ENCODE results near the gene SLC9A5. TPM values are rescaled to one million over a fixed set of nuclear protein-coding genes. Genes with fewer than 3 reads are reported as not detected.
A peak's percentile ranks its signal among the peaks of the same experiment; 100 is the strongest.

SLC9A5 gene
- polyA plus RNA-seq, 2 of the 4 experiments (the other 2 are of a cell fraction): 0.83 to 2.5 TPM

GRCh38 chr16:67312719-67313118 lies 63.9 kb downstream of the SLC9A5 start:
- peaks cover 21% of the 10 kb centered on the region for H3K4me1 ChIP-seq
- H3K27ac ChIP-seq: peak overlapping the region in 1 of 2 experiments; percentile 61; a peak in 4 of 6 replicates
- no peak for DNase-seq (ENCODE audit: low read depth in 1 of 2, low spot score in 1 of 2)
- ChIA-PET CTCF (interaction anchor here (0.8 to 7.0 kb wide), 4 partner anchors 14 to 114 kb away, joined by 3 to 49 read pairs (median 4); partner anchors contain the start of genes KCTD19, LRRC36 and ZDHHC1), POLR2A (interaction anchor here (1.4 kb wide), 1 partner anchor 29 kb away, joined by 4 read pairs; no protein-coding TSS in a partner anchor)
- TF ChIP-seq NFE2L2 (conservative IDR thresholded peaks at IDR 0.05; ENCODE audit: low read length): no peak
- no peaks in the 10 kb centered on the region for H3K9me3 ChIP-seq
- ATAC-seq: no peak
- FAIRE-seq: no peak
- H3K4me2 ChIP-seq: peak overlapping the region; percentile 49; the same call in 1 of the 3 replicates
- no peak overlapping the region for H3K4me3 ChIP-seq

DNA sequence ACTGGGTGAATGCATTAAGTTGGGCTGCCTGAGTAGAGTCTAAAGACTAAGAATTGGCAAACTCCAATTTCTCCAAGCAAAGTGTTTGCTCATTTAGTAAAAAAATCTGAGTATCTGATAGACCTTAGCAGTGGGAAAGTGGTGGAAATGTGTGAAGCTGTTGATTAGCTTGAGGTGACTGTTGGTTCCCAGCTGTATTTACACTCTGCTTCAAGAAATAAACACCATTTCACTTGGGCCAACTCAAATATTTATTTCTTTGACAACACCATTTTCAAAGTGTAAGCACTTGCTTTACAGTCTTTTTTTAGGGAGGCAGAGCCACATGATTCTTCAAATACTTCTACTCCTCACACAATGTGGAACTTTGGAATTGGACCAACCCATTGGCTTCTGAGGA lies 69.1 kb downstream of the SLC9A5 start:
- no peak for ATAC-seq
- CTCF ChIA-PET: interaction anchor here (1.2 to 1.5 kb wide), 3 partner anchors 9 to 59 kb away, joined by 3 to 6 read pairs (median 3); partner anchors contain the start of genes KCTD19 and LRRC36
- TF ChIP-seq EHF (CRISPR knock-in tag; IDR thresholded peaks at IDR 0.05) (no peak), E2F6 (IDR thresholded peaks at IDR 0.05; ENCODE audit: borderline replicate concordance, low read depth) (no peak), CBX8 (IDR thresholded peaks at IDR 0.05) (no peak), FOSL2 (IDR thresholded peaks at IDR 0.05) (no peak), FOSL2 (CRISPR knock-in tag; IDR thresholded peaks at IDR 0.05) (no peak), HEYL (CRISPR knock-in tag; IDR thresholded peaks at IDR 0.05) (no peak)

More for the DNA sequence above, 69.1 kb downstream of the SLC9A5 start:
- no peak for FAIRE-seq
- no peak for DNase-seq (ENCODE audit: low read depth in 1 of 2, low spot score in 1 of 2)
- H3K4me1 ChIP-seq: peaks cover 2% of the 10 kb centered on the region; the same call in 1 of the 3 replicates
- POLR2A ChIA-PET: no interaction called here
- H3K27ac ChIP-seq: no peak overlapping the region
- no peak overlapping the region for H3K4me2 ChIP-seq
- no peaks in the 10 kb centered on the region for H3K9me3 ChIP-seq
- H3K4me3 ChIP-seq: no peak overlapping the region

Small RNAs within 50 kb of the gene (small RNA-seq; reads per million reads assigned to genes)
- gene MIR328: 0 to 6.3 (median 2.0) reads per million in 6 experiments

Other genes starting within 250 kb of the SLC9A5 start
- 35.9 and 61.3 TPM in 2 replicates for gene CBFB, start 219.8 kb upstream of the SLC9A5 start, polyA plus RNA-seq (2011; rRNA removed)
- gene CBFB, start 219.8 kb upstream of the SLC9A5 start, polyA plus RNA-seq (2017; fragmentation: RNase III; extraction: RNeasy Plus Mini Kit Qiagen cat#74134 plus additional on column Dnase treatment): 26.0 to 29.3 TPM (median 27.7 TPM) in 3 replicates
- 37.6 and 48.6 TPM in 2 replicates for gene PHAF1, start 139.0 kb upstream of the SLC9A5 start, polyA plus RNA-seq (2011; rRNA removed)
- gene PHAF1, start 139.0 kb upstream of the SLC9A5 start, polyA plus RNA-seq (2017; fragmentation: RNase III; extraction: RNeasy Plus Mini Kit Qiagen cat#74134 plus additional on column Dnase treatment): 20.7 to 21.6 TPM (median 20.9 TPM) in 3 replicates
- 6.8 and 8.5 TPM in 2 replicates for gene B3GNT9, start 98.0 kb upstream of the SLC9A5 start, polyA plus RNA-seq (2011; rRNA removed)
- 6.7 to 9.3 TPM (median 9.0 TPM) in 3 replicates for gene B3GNT9, start 98.0 kb upstream of the SLC9A5 start, polyA plus RNA-seq (2017; fragmentation: RNase III; extraction: RNeasy Plus Mini Kit Qiagen cat#74134 plus additional on column Dnase treatment)
- 7.8 and 9.1 TPM in 2 replicates for gene TRADD, start 89.1 kb upstream of the SLC9A5 start, polyA plus RNA-seq (2011; rRNA removed)
- 13.2 to 15.2 TPM (median 15.2 TPM) in 3 replicates for gene TRADD, start 89.1 kb upstream of the SLC9A5 start, polyA plus RNA-seq (2017; fragmentation: RNase III; extraction: RNeasy Plus Mini Kit Qiagen cat#74134 plus additional on column Dnase treatment)
- gene FBXL8, start 89.0 kb upstream of the SLC9A5 start, polyA plus RNA-seq (2011; rRNA removed): 5.4 and 5.6 TPM in 2 replicates
- 12.5 to 14.4 TPM (median 13.1 TPM) in 3 replicates for gene FBXL8, start 89.0 kb upstream of the SLC9A5 start, polyA plus RNA-seq (2017; fragmentation: RNase III; extraction: RNeasy Plus Mini Kit Qiagen cat#74134 plus additional on column Dnase treatment)
- gene HSF4, start 84.2 kb upstream of the SLC9A5 start, polyA plus RNA-seq (2011; rRNA removed): 8.3 and 11.7 TPM in 2 replicates
- 15.3 to 22.0 TPM (median 18.9 TPM) in 3 replicates for gene HSF4, start 84.2 kb upstream of the SLC9A5 start, polyA plus RNA-seq (2017; fragmentation: RNase III; extraction: RNeasy Plus Mini Kit Qiagen cat#74134 plus additional on column Dnase treatment)
- gene NOL3, start 78.4 kb upstream of the SLC9A5 start, polyA plus RNA-seq (2011; rRNA removed): 22.6 and 24.4 TPM in 2 replicates
- 38.5 to 41.3 TPM (median 39.1 TPM) in 3 replicates for gene NOL3, start 78.4 kb upstream of the SLC9A5 start, polyA plus RNA-seq (2017; fragmentation: RNase III; extraction: RNeasy Plus Mini Kit Qiagen cat#74134 plus additional on column Dnase treatment)
- gene MATCAP1, start 65.0 kb upstream of the SLC9A5 start, polyA plus RNA-seq (2011; rRNA removed): 7.2 and 7.5 TPM in 2 replicates
- gene MATCAP1, start 65.0 kb upstream of the SLC9A5 start, polyA plus RNA-seq (2017; fragmentation: RNase III; extraction: RNeasy Plus Mini Kit Qiagen cat#74134 plus additional on column Dnase treatment): 16.1 to 23.5 TPM (median 20.8 TPM) in 3 replicates
- gene EXOC3L1, start 58.8 kb upstream of the SLC9A5 start, polyA plus RNA-seq (2011; rRNA removed): 0.06 TPM in 1 of 2 replicates, not detected in the other
- not detected in 3 replicates for gene EXOC3L1, start 58.8 kb upstream of the SLC9A5 start, polyA plus RNA-seq (2017; fragmentation: RNase III; extraction: RNeasy Plus Mini Kit Qiagen cat#74134 plus additional on column Dnase treatment)
- 65.1 and 71.8 TPM in 2 replicates for gene E2F4, start 56.8 kb upstream of the SLC9A5 start, polyA plus RNA-seq (2011; rRNA removed)
- 66.0 to 69.6 TPM (median 66.6 TPM) in 3 replicates for gene E2F4, start 56.8 kb upstream of the SLC9A5 start, polyA plus RNA-seq (2017; fragmentation: RNase III; extraction: RNeasy Plus Mini Kit Qiagen cat#74134 plus additional on column Dnase treatment)
- gene ELMO3, start 49.8 kb upstream of the SLC9A5 start, polyA plus RNA-seq (2011; rRNA removed): 0.62 and 1.0 TPM in 2 replicates
- 1.3 to 1.5 TPM (median 1.4 TPM) in 3 replicates for gene ELMO3, start 49.8 kb upstream of the SLC9A5 start, polyA plus RNA-seq (2017; fragmentation: RNase III; extraction: RNeasy Plus Mini Kit Qiagen cat#74134 plus additional on column Dnase treatment)
- gene TMEM208, start 21.8 kb upstream of the SLC9A5 start, polyA plus RNA-seq (2011; rRNA removed): 70.2 and 73.5 TPM in 2 replicates
- 103 to 114 TPM (median 114 TPM) in 3 replicates for gene TMEM208, start 21.8 kb upstream of the SLC9A5 start, polyA plus RNA-seq (2017; fragmentation: RNase III; extraction: RNeasy Plus Mini Kit Qiagen cat#74134 plus additional on column Dnase treatment)
- gene FHOD1, start 1.5 kb upstream of the SLC9A5 start, polyA plus RNA-seq (2011; rRNA removed): 16.1 and 18.1 TPM in 2 replicates
- gene FHOD1, start 1.5 kb upstream of the SLC9A5 start, polyA plus RNA-seq (2017; fragmentation: RNase III; extraction: RNeasy Plus Mini Kit Qiagen cat#74134 plus additional on column Dnase treatment): 29.1 to 34.2 TPM (median 33.6 TPM) in 3 replicates
- gene PLEKHG4, start 30.6 kb downstream of the SLC9A5 start, polyA plus RNA-seq (2011; rRNA removed): 10.0 and 17.7 TPM in 2 replicates
- gene PLEKHG4, start 30.6 kb downstream of the SLC9A5 start, polyA plus RNA-seq (2017; fragmentation: RNase III; extraction: RNeasy Plus Mini Kit Qiagen cat#74134 plus additional on column Dnase treatment): 15.6 to 16.6 TPM (median 15.9 TPM) in 3 replicates
- gene KCTD19, start 77.8 kb downstream of the SLC9A5 start, polyA plus RNA-seq (2011; rRNA removed): 1.1 and 2.4 TPM in 2 replicates
- gene KCTD19, start 77.8 kb downstream of the SLC9A5 start, polyA plus RNA-seq (2017; fragmentation: RNase III; extraction: RNeasy Plus Mini Kit Qiagen cat#74134 plus additional on column Dnase treatment): 0.57 to 1.00 TPM (median 0.76 TPM) in 3 replicates
- 0.57 and 0.93 TPM in 2 replicates for gene LRRC36, start 77.8 kb downstream of the SLC9A5 start, polyA plus RNA-seq (2011; rRNA removed)
- gene LRRC36, start 77.8 kb downstream of the SLC9A5 start, polyA plus RNA-seq (2017; fragmentation: RNase III; extraction: RNeasy Plus Mini Kit Qiagen cat#74134 plus additional on column Dnase treatment): 0.25 to 0.48 TPM (median 0.44 TPM) in 3 replicates
- gene TPPP3, start 144.5 kb downstream of the SLC9A5 start, polyA plus RNA-seq (2011; rRNA removed): 9.4 and 10.6 TPM in 2 replicates
- 8.7 to 10.9 TPM (median 9.6 TPM) in 3 replicates for gene TPPP3, start 144.5 kb downstream of the SLC9A5 start, polyA plus RNA-seq (2017; fragmentation: RNase III; extraction: RNeasy Plus Mini Kit Qiagen cat#74134 plus additional on column Dnase treatment)
- gene ZDHHC1, start 167.5 kb downstream of the SLC9A5 start, polyA plus RNA-seq (2011; rRNA removed): 3.5 and 3.8 TPM in 2 replicates
- 5.0 to 7.2 TPM (median 5.9 TPM) in 3 replicates for gene ZDHHC1, start 167.5 kb downstream of the SLC9A5 start, polyA plus RNA-seq (2017; fragmentation: RNase III; extraction: RNeasy Plus Mini Kit Qiagen cat#74134 plus additional on column Dnase treatment)
- 0.53 and 0.75 TPM in 2 replicates for gene HSD11B2, start 182.1 kb downstream of the SLC9A5 start, polyA plus RNA-seq (2011; rRNA removed)
- gene HSD11B2, start 182.1 kb downstream of the SLC9A5 start, polyA plus RNA-seq (2017; fragmentation: RNase III; extraction: RNeasy Plus Mini Kit Qiagen cat#74134 plus additional on column Dnase treatment): 0.93 to 1.6 TPM (median 1.2 TPM) in 3 replicates
- 45.6 and 45.7 TPM in 2 replicates for gene ATP6V0D1, start 232.2 kb downstream of the SLC9A5 start, polyA plus RNA-seq (2011; rRNA removed)
- 96.5 to 103 TPM (median 101 TPM) in 3 replicates for gene ATP6V0D1, start 232.2 kb downstream of the SLC9A5 start, polyA plus RNA-seq (2017; fragmentation: RNase III; extraction: RNeasy Plus Mini Kit Qiagen cat#74134 plus additional on column Dnase treatment)
- gene AGRP, start 234.6 kb downstream of the SLC9A5 start, polyA plus RNA-seq (2011; rRNA removed): not detected in 2 replicates
- not detected in 3 replicates for gene AGRP, start 234.6 kb downstream of the SLC9A5 start, polyA plus RNA-seq (2017; fragmentation: RNase III; extraction: RNeasy Plus Mini Kit Qiagen cat#74134 plus additional on column Dnase treatment)